Neutrophil (primary cell): ENCODE results near the gene KDM5B.

Experiments used
- H3K27ac ChIP-seq: fragments of 200-600 bp; sonication (generic); 2 replicates; pipeline ENCODE4 v1.5.1; 2016; ENCODE audit warnings: mild to moderate bottlenecking, moderate library complexity
- H3K27me3 ChIP-seq: fragments of 200-600 bp; sonication (generic); 2 replicates; pipeline ENCODE4 v1.6.0; 2016; ENCODE audit warnings: mild to moderate bottlenecking
- H3K36me3 ChIP-seq: fragments of 200-600 bp; sonication (generic); 2 replicates; pipeline ENCODE4 v1.5.1; 2017
- H3K4me1 ChIP-seq, 2 experiments: fragments of 200-600 bp in 1 of 2; sonication (generic) in 1 of 2; 1 replicate in 1 of 2; 2 replicates in 1 of 2; pipeline versions ENCODE4 v1.5.1 to v1.6.1; 2013 to 2016; ENCODE audit warnings: low read depth in 1 of 2, low read length in 1 of 2, mild to moderate bottlenecking in 1 of 2, moderate library complexity in 1 of 2; ENCODE audit not compliant: control insufficient read depth in 1 of 2, insufficient read depth in 1 of 2
- H3K4me3 ChIP-seq, 2 experiments: fragments of 200-600 bp in 1 of 2; sonication (generic) in 1 of 2; 1 replicate in 1 of 2; 2 replicates in 1 of 2; pipeline ENCODE4 v1.5.1; 2013 to 2016; ENCODE audit warnings: low read depth in 1 of 2, low read length in 1 of 2, mild to moderate bottlenecking in 1 of 2, moderate library complexity in 1 of 2
- H3K9me3 ChIP-seq: fragments of 200-600 bp; sonication (generic); 2 replicates; pipeline ENCODE4 v1.5.1; 2016
- CTCF ChIP-seq: fragments of 200-600 bp; sonication (generic); IDR thresholded peaks from 2 replicates; pipeline ENCODE4 v1.5.1; 2016; ENCODE audit warnings: antibody characterized with exemption

Gene KDM5B

GRCh38 chr1:202850593-202851362, 42.6 kb upstream of the KDM5B start:
- no peak for TF ChIP-seq CTCF

GRCh38 chr1:202848191-202848542, 39.9 kb upstream of the KDM5B start:
- H3K27me3 ChIP-seq = no peaks in the 10 kb centered on the region
- H3K4me3 ChIP-seq = no peak overlapping the region
- H3K9me3 ChIP-seq = no peaks in the 10 kb centered on the region
- H3K27ac ChIP-seq = no peak overlapping the region
- H3K4me1 ChIP-seq = no peaks in the 10 kb centered on the region
- no peaks in the 10 kb centered on the region for H3K36me3 ChIP-seq
- no peak for TF ChIP-seq CTCF

More at GRCh38 chr1:202850593-202851362, 42.6 kb upstream of the KDM5B start:
- no peak overlapping the region for H3K27ac ChIP-seq
- H3K36me3 ChIP-seq = no peaks in the 10 kb centered on the region
- no peaks in the 10 kb centered on the region for H3K9me3 ChIP-seq
- peaks cover 7 to 8% of the 10 kb centered on the region in 2 experiments for H3K4me1 ChIP-seq
- H3K27me3 ChIP-seq = no peaks in the 10 kb centered on the region
- no peak overlapping the region for H3K4me3 ChIP-seq

- TF ChIP-seq CTCF = no peak
- no peaks in the 10 kb centered on the region for H3K27me3 ChIP-seq
- no peaks in the 10 kb centered on the region for H3K36me3 ChIP-seq
- H3K4me3 ChIP-seq = no peak overlapping the region
- H3K4me1 ChIP-seq = peaks cover 0 to 3% of the 10 kb centered on the region in 2 experiments
- no peaks in the 10 kb centered on the region for H3K9me3 ChIP-seq
- H3K27ac ChIP-seq = no peak overlapping the region
Observed at GRCh38 chr1:202844935-202845334, 36.7 kb upstream of the KDM5B start.

- Histone ChIP-seq H3K27me3 (no peaks in the 10 kb centered on the region), H3K9me3 (no peaks in the 10 kb centered on the region), H3K4me3 (no peak overlapping the region), H3K27ac (no peak overlapping the region), H3K36me3 (no peaks in the 10 kb centered on the region), H3K4me1 (peaks cover 0 to 3% of the 10 kb centered on the region in 2 experiments)
- TF ChIP-seq CTCF = no peak
Observed at GRCh38 chr1:202844259-202844658, 36.0 kb upstream of the KDM5B start.

- no peak overlapping the region for H3K27ac ChIP-seq
- no peaks in the 10 kb centered on the region for H3K36me3 ChIP-seq
- TF ChIP-seq CTCF = no peak
- peaks cover 0 to 3% of the 10 kb centered on the region in 2 experiments for H3K4me1 ChIP-seq
- H3K4me3 ChIP-seq = no peak overlapping the region
- H3K27me3 ChIP-seq = no peaks in the 10 kb centered on the region
- H3K9me3 ChIP-seq = no peaks in the 10 kb centered on the region
Observed at GRCh38 chr1:202843081-202843480, 34.9 kb upstream of the KDM5B start.
